GM10266 (cell line): ENCODE data around the gene RHOU.
"Not testable (repeated sequence)": the region's sequence is repeated elsewhere in the genome, so short reads cannot be mapped to it uniquely, and the experiment has no call there.

Source experiments
- DNase-seq: peaks from one replicate; pipeline ENCODE4 v3.0.0; 2012; ENCODE audit errors: extremely low spot score
- CTCF ChIP-seq: IDR thresholded peaks from 2 replicates; pipeline ENCODE4 v1.5.1; 2012; ENCODE audit warnings: mild to moderate bottlenecking, low read depth; ENCODE audit not compliant: control insufficient read depth, insufficient read depth; ENCODE audit errors: missing control alignments

Gene RHOU

GRCh38 chr1:228734881-228735801 lies at the start of gene RHOU:
TSS of gene RHOU (plus strand) at chr1:228735479. CDS start at chr1:228735743, 264 bp downstream.
- TF ChIP-seq CTCF = peak; percentile 55
- DNase-seq = peak; percentile 52

- no peak for TF ChIP-seq CTCF
- DNase-seq = no peak
These were observed 47.7 kb upstream of the RHOU start for GRCh38 chr1:228687587-228687986.

DNA sequence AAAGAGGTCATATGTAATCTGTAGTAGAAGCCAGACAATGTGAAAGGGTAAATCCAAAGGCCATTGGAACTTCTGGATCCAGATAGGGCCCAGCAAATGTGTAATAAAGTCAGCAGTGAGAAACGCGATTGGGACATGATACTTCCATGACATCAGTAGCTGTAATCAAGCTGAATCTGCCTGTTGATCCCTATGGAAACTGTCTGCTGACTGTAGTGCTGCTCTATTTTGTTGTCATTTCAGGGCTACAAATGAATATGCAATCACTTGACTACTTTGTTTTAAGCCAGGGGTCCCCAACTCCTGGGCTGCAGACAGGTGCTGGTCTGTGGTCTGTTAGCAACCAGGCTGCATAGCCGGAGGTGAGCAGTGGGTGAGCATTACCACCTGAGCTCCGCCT lies 46.0 kb upstream of the RHOU start:
- DNase-seq = no peak
- no peak for TF ChIP-seq CTCF

GRCh38 chr1:228691211-228691610 lies 44.1 kb upstream of the RHOU start:
- no peak for DNase-seq
- no peak for TF ChIP-seq CTCF

GRCh38 chr1:228691926-228692325 lies 43.4 kb upstream of the RHOU start:
- no peak for DNase-seq
- TF ChIP-seq CTCF = peak; percentile 28

- not testable (repeated sequence) for DNase-seq
These were observed 40.8 kb upstream of the RHOU start for GRCh38 chr1:228694447-228694846.

- no peak for TF ChIP-seq CTCF
- no peak for DNase-seq
These were observed 40.0 kb upstream of the RHOU start for GRCh38 chr1:228695015-228695955.
